ENCODE results near the gene GCN1. TPM values are rescaled to one million over a fixed set of nuclear protein-coding genes. Genes with fewer than 3 reads are reported as not detected.

The GCN1 gene
- total and polyA plus RNA-seq, 8 donors = 51.8 to 89.4 (median 57.9) TPM

- Histone ChIP-seq H3K27me3 (no peaks in the 10 kb centered on the region), H3K4me3 (no peak overlapping the region), H3K27ac (no peak overlapping the region), H3K36me3 (peaks cover 0 to 98% of the 10 kb centered on the region in 2 donors), H3K4me1 (peaks cover 8 to 25% of the 10 kb centered on the region in 2 donors), H3K9me3 (no peaks in the 10 kb centered on the region)
- TF ChIP-seq CTCF (IDR thresholded peaks at IDR 0.05) = no peak
- DNase-seq (no peak), ATAC-seq (no peak)
- intact Hi-C loops (cut with DNase I) = no loop called here
These were observed 91.5 kb downstream of the GCN1 start for GRCh38 chr12:120103044-120103338.

DNA sequence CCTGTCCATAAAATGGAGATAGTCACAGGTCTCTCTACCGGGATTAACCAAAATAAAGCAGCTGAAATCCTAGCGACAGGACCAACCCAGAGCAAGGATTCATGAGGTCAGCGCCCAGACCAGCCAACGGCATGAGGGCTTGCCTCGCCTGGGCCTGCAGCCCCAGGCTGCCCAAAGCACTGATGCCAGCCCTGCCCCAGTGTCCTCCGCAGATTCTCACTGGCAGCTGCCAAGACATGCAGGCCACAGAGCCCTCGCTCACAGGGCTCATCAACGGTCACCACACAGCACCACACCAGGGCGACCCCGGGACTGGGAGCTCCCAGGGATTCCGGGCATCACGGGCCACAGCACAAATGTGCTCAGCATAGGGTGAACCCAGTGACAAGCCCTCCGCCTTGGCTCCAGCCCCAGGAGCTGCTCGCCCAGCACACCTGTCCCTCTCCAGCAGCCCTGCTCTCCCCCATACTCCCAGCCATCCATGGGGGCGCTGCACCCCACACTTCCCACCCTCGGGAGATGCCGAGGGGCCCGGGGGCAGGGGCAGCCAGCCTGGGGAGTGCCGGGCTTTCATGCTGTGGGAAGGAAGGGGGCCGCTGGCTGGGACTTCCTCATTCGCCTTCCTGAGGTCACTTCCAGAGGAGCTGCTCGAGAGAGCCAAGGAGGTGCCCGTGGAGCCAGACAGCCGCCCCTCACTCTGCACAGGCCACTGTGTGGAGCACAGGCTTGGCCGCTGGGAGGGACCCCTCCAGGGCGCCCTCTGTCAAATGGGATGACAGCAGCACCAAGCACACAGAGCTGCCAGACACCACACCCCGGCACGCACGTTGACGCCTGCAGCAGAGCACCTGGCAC, 92.1 kb downstream of the GCN1 start:
- Histone ChIP-seq H3K27ac (no peak overlapping the region), H3K4me3 (no peak overlapping the region), H3K36me3 (peaks cover 0 to 98% of the 10 kb centered on the region in 2 donors), H3K9me3 (no peaks in the 10 kb centered on the region), H3K27me3 (no peaks in the 10 kb centered on the region), H3K4me1 (peaks cover 8 to 26% of the 10 kb centered on the region in 2 donors)
- no peak for TF ChIP-seq CTCF (IDR thresholded peaks at IDR 0.05)
- intact Hi-C loops (cut with DNase I) = no loop called here
- DNase-seq = peak in 1 of 4 donors; percentile 84
- ATAC-seq = no peak

DNA sequence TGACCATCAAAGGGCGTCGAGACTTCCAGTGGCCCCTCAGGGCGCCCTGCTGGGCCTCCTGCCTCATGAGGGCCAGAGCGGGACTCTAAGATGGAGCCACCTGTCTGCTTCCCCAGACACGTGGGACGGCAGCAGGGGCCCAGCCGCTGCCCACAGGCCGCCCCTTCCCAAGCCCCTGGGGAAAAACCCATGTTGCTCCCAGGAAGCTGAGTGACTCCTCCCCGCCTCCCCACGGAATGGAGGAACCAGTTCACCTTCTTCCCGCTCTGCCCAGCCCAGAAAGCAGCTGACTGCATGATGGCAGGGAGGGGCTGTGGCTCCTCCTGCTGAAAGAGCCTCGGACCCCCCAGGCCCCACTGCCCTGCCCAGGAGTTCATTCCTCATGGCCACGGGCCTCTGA, 92.9 kb downstream of the GCN1 start:
- H3K27ac ChIP-seq = no peak overlapping the region

GRCh38 chr12:120101182-120101581, 93.3 kb downstream of the GCN1 start:
- peak in 1 of 4 donors; percentile 53 for DNase-seq
- no peak for ATAC-seq
- intact Hi-C loops (cut with DNase I) = no loop called here
- H3K4me3 ChIP-seq = no peak overlapping the region
- H3K9me3 ChIP-seq = no peaks in the 10 kb centered on the region
- H3K27me3 ChIP-seq = no peaks in the 10 kb centered on the region
- no peak for TF ChIP-seq CTCF (IDR thresholded peaks at IDR 0.05)
- peaks cover 8 to 26% of the 10 kb centered on the region in 2 donors for H3K4me1 ChIP-seq
- H3K27ac ChIP-seq = no peak overlapping the region
- H3K36me3 ChIP-seq = peaks cover 0 to 98% of the 10 kb centered on the region in 2 donors

More for the DNA sequence above, 92.9 kb downstream of the GCN1 start:
- intact Hi-C loops (cut with DNase I) = no loop called here
- DNase-seq (peak in 1 of 4 donors; percentile 59), ATAC-seq (no peak)
- no peak overlapping the region for H3K4me3 ChIP-seq
- H3K4me1 ChIP-seq = peaks cover 8 to 26% of the 10 kb centered on the region in 2 donors
- H3K27me3 ChIP-seq = no peaks in the 10 kb centered on the region
- no peaks in the 10 kb centered on the region for H3K9me3 ChIP-seq
- peaks cover 0 to 98% of the 10 kb centered on the region in 2 donors for H3K36me3 ChIP-seq
- no peak for TF ChIP-seq CTCF (IDR thresholded peaks at IDR 0.05)

DNA sequence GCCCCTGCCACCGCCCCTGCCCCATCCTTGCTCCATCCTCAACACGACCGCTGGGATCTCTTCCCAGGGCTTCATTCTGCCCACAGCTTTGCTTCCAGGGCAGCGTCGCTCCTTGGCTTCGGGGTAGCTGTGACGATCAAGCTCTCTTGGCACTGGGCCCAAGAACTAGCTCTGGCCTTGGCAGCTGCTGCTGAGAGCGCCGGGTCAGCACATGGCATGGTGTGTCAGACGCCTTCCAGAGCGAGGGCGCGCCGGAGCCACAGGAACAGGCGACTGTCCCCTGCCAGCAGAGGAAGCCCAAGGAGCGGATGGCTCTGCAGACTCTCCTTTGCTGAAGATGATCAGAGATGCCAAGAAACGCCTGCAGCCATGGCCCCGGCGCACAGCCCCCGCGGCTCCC, 93.9 kb downstream of the GCN1 start:
- intact Hi-C loops (cut with DNase I) = no loop called here
- Histone ChIP-seq H3K27ac (no peak overlapping the region), H3K4me1 (peaks cover 8 to 26% of the 10 kb centered on the region in 2 donors), H3K27me3 (no peaks in the 10 kb centered on the region), H3K9me3 (no peaks in the 10 kb centered on the region), H3K4me3 (no peak overlapping the region), H3K36me3 (peaks cover 0 to 98% of the 10 kb centered on the region in 2 donors)
- DNase-seq (peak in 2 of 4 donors; percentile 19 to 68), ATAC-seq (no peak)
- no peak for TF ChIP-seq CTCF (IDR thresholded peaks at IDR 0.05)
